Measurements from ENCODE around the gene TET2.

TET2 gene

DNA sequence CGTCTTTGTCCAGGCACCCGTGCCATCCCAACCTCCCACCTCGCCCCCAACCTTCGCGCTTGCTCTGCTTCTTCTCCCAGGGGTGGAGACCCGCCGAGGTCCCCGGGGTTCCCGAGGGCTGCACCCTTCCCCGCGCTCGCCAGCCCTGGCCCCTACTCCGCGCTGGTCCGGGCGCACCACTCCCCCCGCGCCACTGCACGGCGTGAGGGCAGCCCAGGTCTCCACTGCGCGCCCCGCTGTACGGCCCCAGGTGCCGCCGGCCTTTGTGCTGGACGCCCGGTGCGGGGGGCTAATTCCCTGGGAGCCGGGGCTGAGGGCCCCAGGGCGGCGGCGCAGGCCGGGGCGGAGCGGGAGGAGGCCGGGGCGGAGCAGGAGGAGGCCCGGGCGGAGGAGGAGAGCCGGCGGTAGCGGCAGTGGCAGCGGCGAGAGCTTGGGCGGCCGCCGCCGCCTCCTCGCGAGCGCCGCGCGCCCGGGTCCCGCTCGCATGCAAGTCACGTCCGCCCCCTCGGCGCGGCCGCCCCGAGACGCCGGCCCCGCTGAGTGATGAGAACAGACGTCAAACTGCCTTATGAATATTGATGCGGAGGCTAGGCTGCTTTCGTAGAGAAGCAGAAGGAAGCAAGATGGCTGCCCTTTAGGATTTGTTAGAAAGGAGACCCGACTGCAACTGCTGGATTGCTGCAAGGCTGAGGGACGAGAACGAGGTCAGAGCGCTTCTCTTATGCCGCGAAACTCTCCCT, at the start of gene TET2:
Gene TET2, plus strand, starts transcription at position 601 of the 740 bp plus-strand sequence. CDS start 87,067 bp downstream, outside the sequence.
- DNase-seq (ENCODE audit: low read depth): peak; percentile 72

- DNase-seq (ENCODE audit: low read depth): no peak
These were observed 44.7 kb upstream of the TET2 start for GRCh38 chr4:105102016-105102415.

DNA sequence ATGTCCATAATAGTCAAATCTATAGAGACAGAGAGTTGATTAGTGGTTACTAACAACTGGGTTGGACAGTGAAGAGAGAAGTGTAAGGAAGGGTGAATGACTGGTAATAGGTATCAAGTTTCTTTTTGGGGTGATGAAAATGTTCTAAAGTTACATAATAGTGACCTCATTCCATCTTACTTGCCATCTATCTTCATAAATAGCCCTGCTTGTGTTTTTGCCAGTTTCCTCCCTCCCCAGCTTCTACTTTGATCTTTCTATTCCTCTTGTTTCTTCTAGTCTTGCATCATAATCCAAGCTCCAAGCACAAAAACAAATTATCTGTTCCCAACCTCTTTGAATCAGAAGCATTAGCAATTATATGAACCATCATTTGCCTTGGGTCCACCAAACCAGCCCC, 40.2 kb upstream of the TET2 start:
- DNase-seq (ENCODE audit: low read depth): no peak

DNA sequence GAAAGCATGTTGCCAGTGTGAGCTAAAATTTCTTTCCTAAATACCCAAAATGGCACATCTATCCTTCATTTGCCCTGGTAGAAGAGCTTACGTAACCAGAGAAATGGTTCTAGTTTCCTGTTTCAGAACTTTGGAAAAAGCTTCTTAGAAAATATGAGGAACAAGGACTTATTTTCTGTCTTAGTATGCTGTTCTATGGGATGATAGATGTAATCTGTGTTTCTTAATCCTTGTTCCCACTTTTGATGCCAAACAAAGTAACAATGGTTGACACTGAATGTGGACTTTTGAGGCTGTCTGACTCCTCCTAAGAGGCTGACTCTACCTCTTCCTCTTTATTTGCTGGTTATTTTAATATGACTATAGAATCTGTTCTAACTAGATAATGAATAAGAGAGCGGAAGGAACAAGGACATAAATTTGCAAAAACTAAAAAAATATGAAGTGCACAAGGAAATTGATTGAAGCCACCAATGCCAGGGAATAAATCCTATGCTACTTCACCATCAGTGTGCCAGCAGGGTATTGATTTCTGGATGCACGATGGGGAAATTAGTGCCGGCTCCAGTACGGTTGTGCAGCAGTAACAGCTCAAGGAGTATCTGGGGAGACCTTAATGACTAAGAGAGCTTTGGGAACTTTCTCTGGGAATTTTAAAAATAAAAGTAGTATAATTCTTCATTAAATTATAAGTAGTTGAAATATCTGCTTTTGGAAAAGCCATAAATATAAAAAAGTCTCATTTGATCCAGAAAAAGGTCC, 39.4 kb upstream of the TET2 start:
- DNase-seq (ENCODE audit: low read depth): no peak

DNA sequence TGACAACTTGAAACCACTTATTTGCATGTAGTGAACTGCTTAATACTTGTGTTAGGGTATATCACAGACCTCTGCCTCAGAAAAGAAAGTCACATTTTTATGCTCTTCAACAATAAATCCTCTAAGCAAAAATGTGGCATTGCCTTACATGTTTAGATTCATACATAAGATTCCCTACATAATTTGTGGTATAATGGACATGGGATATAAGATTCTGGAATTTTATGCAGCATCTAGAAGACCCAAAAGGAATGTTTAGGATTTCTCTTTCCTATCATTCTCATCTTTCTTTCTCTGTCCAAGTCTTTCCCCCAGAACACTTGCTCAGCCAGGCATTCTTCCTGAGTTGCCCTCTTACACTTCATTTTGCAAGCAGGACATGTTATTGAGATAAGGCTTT, 37.7 kb upstream of the TET2 start:
- DNase-seq (ENCODE audit: low read depth): no peak

GRCh38 chr4:105112274-105112673, 34.4 kb upstream of the TET2 start:
- no peak for DNase-seq (ENCODE audit: low read depth)

DNA sequence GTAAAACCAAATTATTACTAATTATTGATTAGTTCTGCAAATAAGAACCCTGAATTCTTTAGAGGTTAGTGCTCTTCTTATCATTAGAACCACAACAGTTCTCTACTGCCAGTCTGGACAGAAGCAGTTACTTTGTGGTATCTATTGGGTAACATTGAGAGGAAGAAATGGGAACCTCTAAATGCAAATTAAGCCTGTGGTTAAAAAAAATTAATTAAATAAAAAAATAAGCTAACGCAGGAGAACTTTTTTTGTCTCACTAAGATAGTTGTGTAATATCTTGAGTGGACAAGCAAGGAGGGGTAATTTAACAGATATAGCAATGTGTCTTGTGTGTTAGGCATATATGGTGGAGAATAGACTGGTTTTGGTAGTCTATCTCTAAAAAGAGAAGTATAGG, 32.9 kb upstream of the TET2 start:
- no peak for DNase-seq (ENCODE audit: low read depth)

GRCh38 chr4:105116616-105117319, 29.9 kb upstream of the TET2 start:
- DNase-seq (ENCODE audit: low read depth): no peak

DNA sequence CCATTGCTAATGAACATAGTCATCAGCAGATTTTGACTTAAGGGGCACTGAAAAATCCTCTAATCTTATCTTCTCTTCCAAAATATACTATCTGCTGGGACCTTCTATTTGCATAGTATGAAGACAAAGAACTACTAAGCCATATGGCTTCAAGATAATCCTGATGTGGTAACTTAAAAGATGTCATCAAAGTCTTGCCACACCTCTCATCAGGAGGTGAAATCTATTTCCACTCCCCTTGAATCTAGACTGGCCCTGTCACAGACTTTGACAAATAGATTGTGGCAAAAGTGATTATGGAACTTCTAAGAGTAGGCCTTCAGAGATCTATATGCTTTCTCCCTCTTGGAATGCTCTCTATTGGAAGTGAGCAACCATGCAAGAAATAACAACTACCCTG, 27.3 kb upstream of the TET2 start:
- DNase-seq (ENCODE audit: low read depth): no peak

- DNase-seq (ENCODE audit: low read depth): no peak
These were observed 26.1 kb upstream of the TET2 start for GRCh38 chr4:105120626-105121025.

DNA sequence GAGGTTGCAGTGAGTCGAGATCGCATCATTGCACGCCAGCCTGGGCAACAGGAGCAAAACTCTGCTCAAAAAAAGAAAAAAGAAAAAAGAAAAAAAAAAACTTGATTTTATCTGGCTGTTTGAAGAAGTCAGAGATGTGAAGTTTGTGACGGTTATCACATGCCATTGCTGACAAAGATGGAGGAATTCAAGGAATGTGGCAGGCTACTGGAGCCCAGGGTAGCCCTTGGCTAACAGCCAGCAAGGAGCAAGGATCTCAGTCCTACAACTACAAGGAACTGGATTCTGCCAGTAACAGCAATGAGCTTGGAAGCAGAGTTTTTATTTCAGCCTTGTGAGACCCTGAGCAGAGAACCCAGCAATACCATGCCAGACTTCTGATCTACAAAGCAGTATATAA, 24.3 kb upstream of the TET2 start:
- DNase-seq (ENCODE audit: low read depth): no peak

- DNase-seq (ENCODE audit: low read depth): no peak
These were observed 20.1 kb upstream of the TET2 start for GRCh38 chr4:105126311-105127169.

GRCh38 chr4:105127170-105127445, 19.6 kb upstream of the TET2 start:
- DNase-seq (ENCODE audit: low read depth): no peak

GRCh38 chr4:105128208-105128607, 18.5 kb upstream of the TET2 start:
- no peak for DNase-seq (ENCODE audit: low read depth)

DNA sequence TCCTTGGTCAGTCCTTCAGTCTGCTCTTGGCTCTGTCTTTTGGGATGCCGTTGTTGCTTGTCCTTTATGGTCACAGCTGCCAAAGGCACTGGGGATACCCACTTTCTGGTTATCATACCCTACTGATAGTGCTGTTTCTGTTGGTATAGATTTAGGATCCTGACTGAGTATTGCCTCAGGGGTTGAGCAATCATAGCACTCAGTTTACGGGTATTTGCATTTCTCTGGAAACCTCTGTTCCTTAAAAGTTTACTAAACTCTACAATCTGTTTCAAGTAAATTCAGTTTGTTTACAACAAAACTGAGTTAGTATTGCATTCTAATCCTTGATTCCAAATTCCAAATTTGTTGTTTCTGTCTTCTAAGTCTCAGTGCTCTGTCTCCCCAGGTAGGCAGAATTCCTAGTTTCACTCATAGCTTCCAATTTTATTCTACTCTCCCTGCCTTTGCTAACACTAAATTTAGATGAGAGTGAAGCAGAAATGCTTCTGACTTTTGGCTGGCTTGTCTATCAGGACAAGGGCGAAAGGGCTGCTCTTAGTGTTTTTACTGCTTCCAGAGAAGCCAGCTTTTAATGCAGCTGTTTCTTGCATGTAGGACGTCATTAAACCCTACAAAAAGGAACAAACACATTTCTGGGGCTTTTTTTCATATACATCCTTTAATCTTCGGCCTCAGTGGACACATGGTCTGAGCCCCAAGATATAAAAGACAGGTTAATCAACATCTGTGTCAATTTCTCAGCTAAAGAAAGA, 17.2 kb upstream of the TET2 start:
- DNase-seq (ENCODE audit: low read depth): no peak

- no peak for DNase-seq (ENCODE audit: low read depth)
These were observed 15.7 kb upstream of the TET2 start for GRCh38 chr4:105130945-105131344.

DNA sequence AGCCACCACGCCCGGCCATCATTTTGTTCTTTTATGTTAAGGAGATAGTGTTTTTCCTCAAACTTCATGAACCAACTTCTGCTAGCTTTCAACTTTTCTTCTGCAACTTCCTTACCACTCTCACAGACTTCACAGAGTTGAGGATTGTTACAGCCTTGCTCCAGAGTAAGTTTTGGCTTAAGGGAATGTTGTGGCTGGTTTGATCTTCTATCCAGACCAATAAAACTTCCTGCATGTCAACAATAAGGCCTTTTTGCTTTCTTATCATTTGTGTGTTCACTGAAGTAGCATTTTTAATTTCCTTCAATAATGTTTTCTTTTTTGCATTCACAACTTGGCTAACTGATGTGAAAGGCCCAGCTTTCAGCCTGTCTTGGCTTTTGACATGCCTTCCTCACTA, 12.7 kb upstream of the TET2 start:
- no peak for DNase-seq (ENCODE audit: low read depth)

GRCh38 chr4:105135785-105136184, 10.9 kb upstream of the TET2 start:
- no peak for DNase-seq (ENCODE audit: low read depth)

GRCh38 chr4:105137121-105137875, 9.4 kb upstream of the TET2 start:
- DNase-seq (ENCODE audit: low read depth): no peak

GRCh38 chr4:105139646-105140045, 7.0 kb upstream of the TET2 start:
- DNase-seq (ENCODE audit: low read depth): no peak
